Esophagus squamous epithelium (tissue), 4 donors: ENCODE measurements around the gene ORAI1.

Source experiments
- POLR2A ChIP-seq, 4 donors: fragments of 450-650 bp; IDR thresholded peaks; one replicate each; pipeline ENCODE4 v1.6.1; 2017; ENCODE audit warnings: antibody characterized with exemption in 4 of 4, mild to moderate bottlenecking in 4 of 4, moderate library complexity in 3 of 4
- TF ChIP-seq, protein P1 (sequence below), 6 experiments: fragments of 450-650 bp in 4 of 6; fragments of 200-600 bp in 2 of 6; sonication (generic) in 2 of 6; IDR thresholded peaks; one replicate each; pipeline ENCODE4 v1.5.1; 2016 to 2019; ENCODE audit warnings: antibody characterized with exemption in 6 of 6, mild to moderate bottlenecking in 4 of 6, moderate library complexity in 4 of 6

GRCh38 chr12:121651320-121651719, 25.0 kb downstream of the ORAI1 start:
- TF ChIP-seq, protein P1, sequence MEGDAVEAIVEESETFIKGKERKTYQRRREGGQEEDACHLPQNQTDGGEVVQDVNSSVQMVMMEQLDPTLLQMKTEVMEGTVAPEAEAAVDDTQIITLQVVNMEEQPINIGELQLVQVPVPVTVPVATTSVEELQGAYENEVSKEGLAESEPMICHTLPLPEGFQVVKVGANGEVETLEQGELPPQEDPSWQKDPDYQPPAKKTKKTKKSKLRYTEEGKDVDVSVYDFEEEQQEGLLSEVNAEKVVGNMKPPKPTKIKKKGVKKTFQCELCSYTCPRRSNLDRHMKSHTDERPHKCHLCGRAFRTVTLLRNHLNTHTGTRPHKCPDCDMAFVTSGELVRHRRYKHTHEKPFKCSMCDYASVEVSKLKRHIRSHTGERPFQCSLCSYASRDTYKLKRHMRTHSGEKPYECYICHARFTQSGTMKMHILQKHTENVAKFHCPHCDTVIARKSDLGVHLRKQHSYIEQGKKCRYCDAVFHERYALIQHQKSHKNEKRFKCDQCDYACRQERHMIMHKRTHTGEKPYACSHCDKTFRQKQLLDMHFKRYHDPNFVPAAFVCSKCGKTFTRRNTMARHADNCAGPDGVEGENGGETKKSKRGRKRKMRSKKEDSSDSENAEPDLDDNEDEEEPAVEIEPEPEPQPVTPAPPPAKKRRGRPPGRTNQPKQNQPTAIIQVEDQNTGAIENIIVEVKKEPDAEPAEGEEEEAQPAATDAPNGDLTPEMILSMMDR (IDR thresholded peaks at IDR 0.05) = no peak
- TF ChIP-seq POLR2A (IDR thresholded peaks at IDR 0.05) = no peak
